ENCODE results near the gene CSNK1D.

Gene CSNK1D

DNA sequence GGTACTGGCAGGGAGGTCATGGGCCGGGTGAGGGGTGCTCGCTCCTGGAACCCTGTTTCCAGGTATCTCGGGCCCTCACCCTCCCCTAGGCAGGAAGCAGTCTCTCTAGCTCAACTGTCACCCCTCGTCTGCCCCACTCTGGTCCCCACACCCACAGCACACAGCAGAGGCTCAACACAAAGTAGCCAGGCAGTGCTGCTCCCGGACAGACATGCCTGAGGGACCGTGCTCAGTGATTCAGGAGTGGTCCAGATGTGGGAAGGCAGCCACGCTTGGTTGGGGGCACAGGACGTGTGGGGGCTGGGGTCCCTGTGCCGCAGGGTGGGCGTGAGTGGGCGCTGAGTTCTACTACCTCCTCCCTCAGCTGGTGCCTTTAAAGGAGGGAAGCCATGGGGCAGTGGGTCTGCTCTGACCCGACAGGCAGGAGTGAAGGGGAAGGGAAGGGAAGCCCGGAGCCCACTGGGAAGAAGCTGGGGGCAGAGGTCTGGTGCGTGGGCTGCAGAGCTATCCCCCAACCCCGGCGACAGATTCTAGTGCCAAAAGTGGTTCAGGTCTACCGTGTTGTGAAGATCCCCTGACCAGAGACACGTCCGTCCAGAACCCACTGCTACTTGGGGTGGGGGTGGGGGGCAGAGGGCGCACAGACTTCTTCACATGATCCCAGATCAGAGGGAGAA is 32.9 kb downstream of the CSNK1D start:
- no peak overlapping the region for H2AFZ ChIP-seq (ENCODE audit: low read depth, low read length)
- no peak overlapping the region for H3K4me3 ChIP-seq (ENCODE audit: low read depth in 1 of 2, low read length in 2 of 2)
- no peak for ATAC-seq (ENCODE audit: insufficient read depth, low read depth)
- H3K79me2 ChIP-seq (ENCODE audit: insufficient read depth, low read length): peaks cover 23% of the 10 kb centered on the region; the same call in 1 of the 2 replicates
- H3K9me3 ChIP-seq (ENCODE audit: insufficient read depth, low read length, severe bottlenecking): no peaks in the 10 kb centered on the region
- no peak for TF ChIP-seq EZH2 (IDR thresholded peaks at IDR 0.05; ENCODE audit: borderline replicate concordance, low read depth, low read length, severe bottlenecking)
- TF ChIP-seq, protein P1, sequence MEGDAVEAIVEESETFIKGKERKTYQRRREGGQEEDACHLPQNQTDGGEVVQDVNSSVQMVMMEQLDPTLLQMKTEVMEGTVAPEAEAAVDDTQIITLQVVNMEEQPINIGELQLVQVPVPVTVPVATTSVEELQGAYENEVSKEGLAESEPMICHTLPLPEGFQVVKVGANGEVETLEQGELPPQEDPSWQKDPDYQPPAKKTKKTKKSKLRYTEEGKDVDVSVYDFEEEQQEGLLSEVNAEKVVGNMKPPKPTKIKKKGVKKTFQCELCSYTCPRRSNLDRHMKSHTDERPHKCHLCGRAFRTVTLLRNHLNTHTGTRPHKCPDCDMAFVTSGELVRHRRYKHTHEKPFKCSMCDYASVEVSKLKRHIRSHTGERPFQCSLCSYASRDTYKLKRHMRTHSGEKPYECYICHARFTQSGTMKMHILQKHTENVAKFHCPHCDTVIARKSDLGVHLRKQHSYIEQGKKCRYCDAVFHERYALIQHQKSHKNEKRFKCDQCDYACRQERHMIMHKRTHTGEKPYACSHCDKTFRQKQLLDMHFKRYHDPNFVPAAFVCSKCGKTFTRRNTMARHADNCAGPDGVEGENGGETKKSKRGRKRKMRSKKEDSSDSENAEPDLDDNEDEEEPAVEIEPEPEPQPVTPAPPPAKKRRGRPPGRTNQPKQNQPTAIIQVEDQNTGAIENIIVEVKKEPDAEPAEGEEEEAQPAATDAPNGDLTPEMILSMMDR (IDR thresholded peaks at IDR 0.05; ENCODE audit: borderline replicate concordance, extremely low read depth, low read length, poor library complexity, severe bottlenecking): no peak
- no peak overlapping the region for H3K9ac ChIP-seq (ENCODE audit: low read depth, low read length)
- no peak overlapping the region for H3K4me2 ChIP-seq (ENCODE audit: insufficient read depth, low read length)
- no peaks in the 10 kb centered on the region for H3K27me3 ChIP-seq (ENCODE audit: insufficient read depth, low read length, poor library complexity)
- no peak overlapping the region for H3K27ac ChIP-seq (ENCODE audit: low read length)
- peaks cover 63% of the 10 kb centered on the region for H3K36me3 ChIP-seq (ENCODE audit: insufficient read depth, low read length)
- peaks cover 61% of the 10 kb centered on the region for H4K20me1 ChIP-seq (ENCODE audit: insufficient read depth, low read length)
- H3K4me1 ChIP-seq (ENCODE audit: insufficient read depth, low read length): 0 out of 2 replicates have a peak, but pooled peaks cover 8% of the 10 kb centered on the region
- DNase-seq: no peak

DNA sequence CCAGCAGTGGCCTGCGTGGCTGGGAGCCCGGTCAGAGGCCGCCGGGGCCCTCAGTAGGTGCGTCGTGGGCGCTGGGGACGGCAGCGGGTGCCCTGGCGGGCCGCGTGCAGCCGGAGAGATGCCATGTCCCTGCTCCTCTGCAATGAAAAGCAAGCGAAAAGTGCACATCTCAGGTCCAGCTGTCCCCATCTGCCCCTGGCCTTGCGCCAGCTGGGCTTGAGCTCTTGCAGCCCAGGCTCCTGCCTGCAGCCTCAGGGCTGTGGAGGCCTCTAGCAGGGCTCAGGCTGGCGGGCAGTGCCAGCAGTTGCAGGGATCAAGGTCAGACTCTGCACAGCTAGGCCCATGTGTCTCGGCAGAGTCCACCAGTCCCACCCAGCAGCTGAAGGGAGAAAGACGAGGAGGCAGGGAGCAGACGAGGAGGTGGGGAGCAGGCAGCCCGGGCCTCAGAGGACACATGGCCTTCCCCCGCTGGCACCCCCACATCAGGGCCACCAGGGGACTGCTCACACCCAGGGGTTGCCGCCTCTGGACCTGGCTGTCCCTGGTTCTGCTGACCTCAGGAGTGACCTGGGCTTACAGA is 33.5 kb downstream of the CSNK1D start:
- no peak for DNase-seq
- Histone ChIP-seq H4K20me1 (ENCODE audit: insufficient read depth, low read length) (peaks cover 54% of the 10 kb centered on the region), H3K9ac (ENCODE audit: low read depth, low read length) (no peak overlapping the region)

DNA sequence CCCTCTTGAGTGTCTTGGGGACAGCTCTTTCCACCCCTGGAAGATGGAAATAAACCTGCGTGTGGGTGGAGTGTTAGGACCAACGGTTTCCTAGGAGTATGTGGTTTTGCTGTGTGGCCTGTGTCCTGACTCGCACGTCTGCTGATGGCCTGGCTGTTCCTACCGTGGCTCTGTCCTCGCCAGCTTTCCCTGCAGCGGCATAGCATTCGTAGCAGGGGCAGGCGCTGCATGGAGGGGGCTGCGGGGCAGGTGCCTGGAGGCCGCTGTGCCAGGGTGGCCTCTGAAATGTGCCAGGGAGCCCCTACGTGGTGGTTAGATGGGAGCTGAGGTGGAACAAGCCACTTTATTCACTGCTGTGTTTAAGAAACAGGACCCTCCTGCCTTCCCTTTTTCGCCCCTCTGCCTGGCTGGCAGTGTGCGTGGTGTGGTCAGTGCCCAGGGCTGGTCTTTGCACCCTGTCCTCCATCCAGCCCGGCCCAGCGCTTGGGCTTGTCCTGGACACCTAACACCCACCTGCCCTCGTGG is 34.0 kb downstream of the CSNK1D start:
- no peak overlapping the region for H3K4me2 ChIP-seq (ENCODE audit: insufficient read depth, low read length)
- no peaks in the 10 kb centered on the region for H3K9me3 ChIP-seq (ENCODE audit: insufficient read depth, low read length, severe bottlenecking)
- H3K27me3 ChIP-seq (ENCODE audit: insufficient read depth, low read length, poor library complexity): no peaks in the 10 kb centered on the region
- no peak overlapping the region for H3K4me3 ChIP-seq (ENCODE audit: low read depth in 1 of 2, low read length in 2 of 2)
- DNase-seq (no peak), ATAC-seq (ENCODE audit: insufficient read depth, low read depth) (no peak)
- H2AFZ ChIP-seq (ENCODE audit: low read depth, low read length): no peak overlapping the region
- peak overlapping the region; percentile 37; the same call in 1 of the 2 replicates for H3K27ac ChIP-seq (ENCODE audit: low read length)
- TF ChIP-seq, protein P1 (IDR thresholded peaks at IDR 0.05; ENCODE audit: borderline replicate concordance, extremely low read depth, low read length, poor library complexity, severe bottlenecking): no peak
- no peak for TF ChIP-seq EZH2 (IDR thresholded peaks at IDR 0.05; ENCODE audit: borderline replicate concordance, low read depth, low read length, severe bottlenecking)
- peaks cover 49% of the 10 kb centered on the region for H4K20me1 ChIP-seq (ENCODE audit: insufficient read depth, low read length)
- H3K36me3 ChIP-seq (ENCODE audit: insufficient read depth, low read length): peaks cover 51% of the 10 kb centered on the region
- no peak overlapping the region for H3K9ac ChIP-seq (ENCODE audit: low read depth, low read length)
- 0 out of 2 replicates have a peak, but pooled peaks cover 8% of the 10 kb centered on the region for H3K4me1 ChIP-seq (ENCODE audit: insufficient read depth, low read length)
- peaks cover 13% of the 10 kb centered on the region; the same call in 1 of the 2 replicates for H3K79me2 ChIP-seq (ENCODE audit: insufficient read depth, low read length)

More for the DNA sequence above, 33.5 kb downstream of the CSNK1D start:
- no peak overlapping the region for H2AFZ ChIP-seq (ENCODE audit: low read depth, low read length)
- no peak for TF ChIP-seq EZH2 (IDR thresholded peaks at IDR 0.05; ENCODE audit: borderline replicate concordance, low read depth, low read length, severe bottlenecking)
- TF ChIP-seq, protein P1 (IDR thresholded peaks at IDR 0.05; ENCODE audit: borderline replicate concordance, extremely low read depth, low read length, poor library complexity, severe bottlenecking): no peak
- H3K4me2 ChIP-seq (ENCODE audit: insufficient read depth, low read length): no peak overlapping the region
- H3K9me3 ChIP-seq (ENCODE audit: insufficient read depth, low read length, severe bottlenecking): no peaks in the 10 kb centered on the region
- peak overlapping the region; percentile 37; the same call in 1 of the 2 replicates for H3K27ac ChIP-seq (ENCODE audit: low read length)
- peaks cover 56% of the 10 kb centered on the region for H3K36me3 ChIP-seq (ENCODE audit: insufficient read depth, low read length)
- no peak for ATAC-seq (ENCODE audit: insufficient read depth, low read depth)
- no peaks in the 10 kb centered on the region for H3K27me3 ChIP-seq (ENCODE audit: insufficient read depth, low read length, poor library complexity)
- 0 out of 2 replicates have a peak, but pooled peaks cover 8% of the 10 kb centered on the region for H3K4me1 ChIP-seq (ENCODE audit: insufficient read depth, low read length)
- H3K79me2 ChIP-seq (ENCODE audit: insufficient read depth, low read length): peaks cover 17% of the 10 kb centered on the region; the same call in 1 of the 2 replicates
- no peak overlapping the region for H3K4me3 ChIP-seq (ENCODE audit: low read depth in 1 of 2, low read length in 2 of 2)
